GM13976 (cell line): ENCODE measurements around the gene RAD21L1.

Experiments
- DNase-seq: peaks from one replicate; pipeline ENCODE4 v3.0.0; 2012; ENCODE audit warnings: low spot score
- in situ Hi-C: fragments of 300-500 bp; cut with MboI; formaldehyde crosslinking; loops from one replicate; pipeline ENCODE4 v1.12.0; 2022; ENCODE audit warnings: low sequenced_read_pairs, mixed read lengths, inconsistent platforms; ENCODE audit not compliant: unreplicated experiment
- TF ChIP-seq, protein P1 (sequence below): IDR thresholded peaks from 2 replicates; pipeline ENCODE4 v1.5.1; 2012; ENCODE audit warnings: borderline replicate concordance, mild to moderate bottlenecking; ENCODE audit not compliant: insufficient read depth; ENCODE audit errors: extremely low read depth, missing control alignments, control extremely low read depth

Gene RAD21L1

DNA sequence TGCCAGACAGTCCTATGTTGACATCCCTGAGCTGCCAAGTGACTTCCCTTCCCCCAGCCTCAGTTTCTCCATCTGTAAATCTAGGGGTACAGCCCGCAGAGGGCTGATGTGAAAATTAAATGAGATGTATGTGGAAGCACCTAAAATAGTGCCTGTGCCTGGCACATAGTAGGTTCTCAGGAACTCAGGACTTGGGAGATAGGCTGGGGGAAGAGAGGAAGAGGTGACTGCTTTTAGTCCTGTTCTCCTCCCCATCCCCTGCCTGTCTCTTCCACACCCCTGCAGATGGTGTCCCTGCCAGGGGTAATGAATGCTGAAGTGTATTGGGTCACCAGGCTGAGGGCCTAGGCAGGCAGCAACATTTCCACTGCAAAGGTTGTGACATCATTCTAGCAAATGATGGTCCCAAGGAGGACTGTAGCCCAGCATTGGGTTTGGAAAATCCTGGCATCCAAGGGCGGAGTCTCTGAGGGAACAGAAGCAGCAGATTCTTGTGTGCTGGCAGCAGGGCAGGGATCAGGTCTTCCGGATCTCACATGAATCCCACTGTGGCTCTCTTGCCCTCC lies 42.0 kb downstream of the RAD21L1 start:
- TF ChIP-seq, protein P1, sequence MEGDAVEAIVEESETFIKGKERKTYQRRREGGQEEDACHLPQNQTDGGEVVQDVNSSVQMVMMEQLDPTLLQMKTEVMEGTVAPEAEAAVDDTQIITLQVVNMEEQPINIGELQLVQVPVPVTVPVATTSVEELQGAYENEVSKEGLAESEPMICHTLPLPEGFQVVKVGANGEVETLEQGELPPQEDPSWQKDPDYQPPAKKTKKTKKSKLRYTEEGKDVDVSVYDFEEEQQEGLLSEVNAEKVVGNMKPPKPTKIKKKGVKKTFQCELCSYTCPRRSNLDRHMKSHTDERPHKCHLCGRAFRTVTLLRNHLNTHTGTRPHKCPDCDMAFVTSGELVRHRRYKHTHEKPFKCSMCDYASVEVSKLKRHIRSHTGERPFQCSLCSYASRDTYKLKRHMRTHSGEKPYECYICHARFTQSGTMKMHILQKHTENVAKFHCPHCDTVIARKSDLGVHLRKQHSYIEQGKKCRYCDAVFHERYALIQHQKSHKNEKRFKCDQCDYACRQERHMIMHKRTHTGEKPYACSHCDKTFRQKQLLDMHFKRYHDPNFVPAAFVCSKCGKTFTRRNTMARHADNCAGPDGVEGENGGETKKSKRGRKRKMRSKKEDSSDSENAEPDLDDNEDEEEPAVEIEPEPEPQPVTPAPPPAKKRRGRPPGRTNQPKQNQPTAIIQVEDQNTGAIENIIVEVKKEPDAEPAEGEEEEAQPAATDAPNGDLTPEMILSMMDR: no peak
- in situ Hi-C loops: no loop called here

GRCh38 chr20:1269235-1269634 lies 43.4 kb downstream of the RAD21L1 start:
- TF ChIP-seq, protein P1: no peak
- in situ Hi-C loops: no loop called here
- DNase-seq: no peak

More for the DNA sequence above, 42.0 kb downstream of the RAD21L1 start:
- DNase-seq: no peak

GRCh38 chr20:1269850-1270249 lies 44.0 kb downstream of the RAD21L1 start:
- in situ Hi-C loops: no loop called here
- TF ChIP-seq, protein P1: no peak
- DNase-seq: no peak

DNA sequence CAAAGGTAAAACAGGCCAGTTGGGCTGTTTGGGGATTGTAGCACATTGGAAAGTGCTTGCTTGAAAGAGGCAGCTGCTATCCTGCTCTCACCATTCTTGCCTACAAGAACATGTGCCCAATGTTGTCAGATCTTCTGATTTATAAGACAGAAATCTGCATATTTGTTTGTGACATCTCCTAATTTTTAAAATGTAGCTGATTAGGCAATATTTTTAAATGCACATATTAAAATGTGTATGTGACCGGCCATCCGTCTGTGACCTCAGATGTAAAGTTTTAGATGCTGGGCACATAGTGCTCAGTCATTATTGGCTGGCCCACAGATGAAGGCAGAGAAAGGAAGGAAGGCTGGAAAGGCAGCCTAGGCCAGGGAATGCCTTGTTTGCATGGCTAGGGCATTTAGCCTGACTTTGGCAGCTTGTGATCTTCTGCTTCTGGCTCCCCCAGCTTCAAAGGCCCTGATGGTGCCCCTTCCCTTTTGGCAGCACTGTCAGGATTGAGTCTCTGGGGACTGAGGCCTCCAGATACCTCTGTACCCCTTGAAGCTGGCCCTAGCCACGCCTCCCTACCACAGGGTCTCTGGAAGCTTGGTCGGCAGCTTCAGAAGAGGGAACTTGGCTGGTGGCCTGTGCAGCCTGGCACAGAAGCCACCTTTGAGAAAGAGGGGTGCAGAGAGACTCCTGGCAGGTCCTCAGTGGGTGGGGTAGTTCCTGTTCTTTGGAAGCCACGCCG lies 46.7 kb downstream of the RAD21L1 start:
- in situ Hi-C loops: no loop called here
- no peak for DNase-seq
- TF ChIP-seq, protein P1: no peak

- in situ Hi-C loops: no loop called here
- DNase-seq: no peak
- TF ChIP-seq, protein P1: no peak
These were observed 47.5 kb downstream of the RAD21L1 start for GRCh38 chr20:1273366-1273765.

DNA sequence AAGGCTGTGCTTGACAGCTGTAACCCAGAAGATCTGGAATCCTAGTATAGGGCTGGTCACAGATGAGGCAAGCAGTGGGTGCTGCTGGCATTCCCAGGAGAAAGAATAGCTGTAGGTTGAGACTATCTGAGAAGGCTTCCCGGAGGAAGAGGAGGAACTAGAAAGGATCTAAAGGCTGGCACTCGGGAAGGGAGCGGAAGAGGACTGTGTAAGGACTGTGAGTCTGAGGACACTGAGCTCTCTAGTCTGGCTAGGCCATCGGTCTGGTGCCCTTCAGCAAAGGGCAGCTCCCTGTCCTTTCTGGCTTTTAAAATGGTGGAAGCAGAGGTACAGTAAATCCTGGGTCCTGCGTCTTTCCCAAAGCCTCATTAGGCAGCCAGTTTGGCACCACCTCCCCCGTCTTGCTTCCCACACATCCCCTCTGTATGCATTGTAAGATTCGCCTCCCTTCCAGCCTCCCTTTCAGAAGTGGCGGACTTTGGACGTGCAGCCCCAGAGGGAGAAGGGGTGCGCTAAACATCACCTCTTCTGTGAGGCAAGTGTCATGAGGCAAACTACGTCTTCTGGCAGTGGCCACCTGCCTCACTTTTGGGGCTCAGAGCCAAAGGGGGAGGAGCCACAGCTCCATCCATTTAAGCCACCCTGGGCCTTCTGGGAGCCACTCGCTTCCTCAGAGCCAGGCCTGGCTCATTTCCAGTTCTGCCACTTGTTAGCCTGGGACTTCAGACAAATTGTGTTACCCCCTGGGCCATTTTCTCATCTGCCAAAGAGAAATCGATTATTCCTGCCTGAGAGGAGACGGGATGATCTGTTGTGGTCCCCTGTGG lies 48.9 kb downstream of the RAD21L1 start:
- DNase-seq: no peak
- TF ChIP-seq, protein P1: no peak
- in situ Hi-C loops: no loop called here
